ENCODE measurements around the gene LGR5. TPM values are rescaled to one million over a fixed set of nuclear protein-coding genes. Genes with fewer than 3 reads are reported as not detected.

Gene LGR5
- total RNA-seq, 1 experiment from 2014 or later, result not detected

GRCh38 chr12:71558445-71558844 is 118.8 kb downstream of the LGR5 start:
- H3K79me2 ChIP-seq (ENCODE audit: insufficient read depth, low read length), result no peaks in the 10 kb centered on the region
- H3K36me3 ChIP-seq (ENCODE audit: control insufficient read depth in 1 of 2, insufficient read depth in 2 of 2, low read length in 2 of 2), result no peaks in the 10 kb centered on the region
- no peak overlapping the region for H3K4me3 ChIP-seq (replicated peaks in 1 of 2; ENCODE audit: low read depth in 1 of 2, low read length in 2 of 2)
- TF ChIP-seq CBX3 (IDR thresholded peaks at IDR 0.05; ENCODE audit: low read depth), result no peak
- no peak for TF ChIP-seq RAD21 (IDR thresholded peaks at IDR 0.05; ENCODE audit: low read depth)
- TF ChIP-seq POLR2AphosphoS5 (IDR thresholded peaks at IDR 0.05; ENCODE audit: low read depth, low read length), result no peak
- no peak for TF ChIP-seq ZNF274 (IDR thresholded peaks at IDR 0.05; ENCODE audit: low read depth, low read length)
- TF ChIP-seq ELF1 (IDR thresholded peaks at IDR 0.05; ENCODE audit: borderline replicate concordance, low read depth), result no peak
- TF ChIP-seq POLR2A (IDR thresholded peaks at IDR 0.05; ENCODE audit: borderline replicate concordance, extremely low read depth, insufficient read depth, insufficient read length), result no peak
- no peak for TF ChIP-seq EZH2 (IDR thresholded peaks at IDR 0.05)
- TF ChIP-seq CEBPB (IDR thresholded peaks at IDR 0.05; ENCODE audit: low read depth), result no peak
- TF ChIP-seq ZBTB33 (IDR thresholded peaks at IDR 0.05; ENCODE audit: extremely low read depth, insufficient replicate concordance, low read length), result no peak
- no peak for TF ChIP-seq JUND (IDR thresholded peaks at IDR 0.05)
- no peak for TF ChIP-seq EGR1 (IDR thresholded peaks at IDR 0.05; ENCODE audit: low read depth)
- H3K27me3 ChIP-seq (ENCODE audit: insufficient read depth, low read length), result no peaks in the 10 kb centered on the region
- no peak overlapping the region for H3K4me2 ChIP-seq (ENCODE audit: low read length)
- ATAC-seq (no peak), DNase-seq (ENCODE audit: low read depth, low spot score) (no peak)
- H3K9ac ChIP-seq (ENCODE audit: low read length), result no peak overlapping the region
- ChIA-PET POLR2A (no interaction called here), RAD21 (ENCODE audit: low non-redundant PET in 1 of 2, low total read pairs in 2 of 2, uncharacterized antibody in 2 of 2, unreplicated experiment in 2 of 2) (no interaction called here), CTCF (no interaction called here)
- H3K27ac ChIP-seq (ENCODE audit: low read depth, low read length), result no peak overlapping the region
- no peaks in the 10 kb centered on the region for H4K20me1 ChIP-seq (ENCODE audit: insufficient read depth)
- peaks cover 4 to 15% of the 10 kb centered on the region in 2 experiments; a peak in 3 of 4 replicates for H3K4me1 ChIP-seq (ENCODE audit: control insufficient read depth in 1 of 2, insufficient read depth in 2 of 2, low read length in 2 of 2)
- no TSS peak for BruUV-seq (replicated peaks)
- no peaks in the 10 kb centered on the region for H3K9me3 ChIP-seq (ENCODE audit: control insufficient read depth in 1 of 2, insufficient read depth in 1 of 2, low read depth in 1 of 2, low read length in 2 of 2)
- intact Hi-C loops (cut with micrococcal nuclease), result no loop called here
- no peaks in the 10 kb centered on the region for H3K9me2 ChIP-seq (ENCODE audit: insufficient read depth)
- H2AFZ ChIP-seq (ENCODE audit: low read depth, low read length, poor library complexity, severe bottlenecking), result no peak overlapping the region
